GM12872 (cell line): ENCODE results near the gene ACSS3.

Experiments used
- CTCF ChIP-seq: IDR thresholded peaks from 3 replicates; pipeline ENCODE4 v1.5.1; 2011; ENCODE audit warnings: low read depth, mild to moderate bottlenecking, low read length, moderate library complexity; ENCODE audit not compliant: insufficient read depth

Gene ACSS3

DNA sequence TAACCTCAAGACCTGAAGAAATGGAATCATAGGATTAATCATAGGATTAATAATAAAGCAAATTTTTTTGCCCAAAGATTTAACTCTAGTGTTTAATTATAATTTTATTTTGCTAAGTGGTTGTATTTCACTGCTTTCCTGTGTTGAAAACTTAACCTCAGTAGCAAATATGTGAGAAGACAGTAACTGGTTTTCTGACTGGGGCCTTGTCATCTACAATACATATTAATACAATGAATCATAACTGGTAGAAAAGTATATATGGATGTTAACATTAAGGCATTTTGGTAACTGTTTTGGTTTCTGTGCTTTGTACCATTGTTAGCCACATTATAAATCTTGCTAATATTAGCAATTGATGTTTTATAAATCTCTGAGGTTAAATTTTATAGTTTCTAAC, 92.2 kb downstream of the ACSS3 start:
- TF ChIP-seq CTCF = no peak

GRCh38 chr12:81172851-81173250, 95.0 kb downstream of the ACSS3 start:
- no peak for TF ChIP-seq CTCF

DNA sequence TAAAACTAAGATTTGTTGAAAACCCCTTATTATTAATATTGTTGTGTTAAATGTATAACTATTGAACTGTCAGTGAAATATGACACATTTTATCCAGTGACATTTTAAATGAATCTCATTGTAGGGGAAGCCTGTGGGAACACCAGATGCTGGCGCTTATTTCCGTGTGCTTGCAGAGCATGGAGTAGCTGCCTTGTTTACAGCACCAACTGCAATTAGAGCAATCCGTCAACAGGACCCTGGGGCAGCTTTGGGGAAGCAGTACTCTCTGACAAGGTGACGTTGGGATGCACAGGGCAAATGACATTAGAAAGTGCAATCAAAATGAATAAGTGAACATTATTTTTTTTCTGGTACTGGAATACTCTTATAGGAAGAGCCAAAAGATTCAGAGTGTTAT, 96.8 kb downstream of the ACSS3 start:
- TF ChIP-seq CTCF = no peak

DNA sequence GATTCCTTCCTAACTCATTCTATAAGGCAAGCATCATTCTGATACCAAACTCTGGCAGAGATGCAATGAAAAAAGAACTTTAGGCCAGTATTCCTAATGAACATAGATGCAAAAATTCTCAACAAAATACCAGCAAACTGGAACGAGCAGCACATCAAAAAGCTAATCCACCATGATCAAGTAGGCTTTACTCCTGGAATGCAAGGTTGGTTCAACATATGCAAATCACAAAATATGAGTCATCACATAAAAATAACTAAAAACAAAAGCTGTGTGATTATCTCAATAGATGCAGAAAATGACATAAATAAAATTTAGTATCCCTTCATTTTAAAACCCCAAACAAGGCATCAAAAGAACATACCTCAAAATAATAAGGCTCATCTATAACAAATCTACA, 98.9 kb downstream of the ACSS3 start:
- TF ChIP-seq CTCF = no peak

- no peak for TF ChIP-seq CTCF
Observed at GRCh38 chr12:81181691-81182090, 103.8 kb downstream of the ACSS3 start.

GRCh38 chr12:81187686-81188085, 109.8 kb downstream of the ACSS3 start:
- TF ChIP-seq CTCF = no peak

DNA sequence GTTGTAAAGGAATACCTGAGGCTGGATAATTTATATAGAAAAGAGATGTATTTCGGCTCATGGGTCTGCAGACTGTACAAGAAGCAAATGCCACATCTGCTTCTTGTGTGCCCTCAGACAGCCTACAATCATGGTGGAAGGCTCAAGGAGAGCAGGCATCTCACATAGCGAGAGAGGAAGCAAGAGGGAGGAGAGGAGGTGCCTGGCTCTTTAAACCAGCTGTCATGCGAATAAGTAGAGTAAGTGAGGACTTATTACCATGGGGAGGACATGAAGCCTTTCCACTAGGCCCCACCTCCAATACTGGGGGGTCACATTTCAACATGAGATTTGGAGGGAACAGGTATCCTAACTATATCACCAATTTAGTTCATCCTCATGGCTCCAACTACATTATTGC, 118.7 kb downstream of the ACSS3 start:
- no peak for TF ChIP-seq CTCF
